Head of caudate nucleus (tissue), 42 donors: Measurements from ENCODE around the gene CDC25B.

Experiments used
- DNase-seq, 42 donors: peaks; one replicate each; pipeline versions ENCODE4 v3.0.0 to v3.0.0-alpha.2; 2020 to 2021; ENCODE audit warnings: mixed read lengths in 7 of 42
- intact Hi-C: fragments of 100-400 bp; cut with DNase I; formaldehyde crosslinking; loops from one replicate; pipeline ENCODE4 v1.15.0; 2022

Gene CDC25B

GRCh38 chr20:3795511-3796468, at the start of gene CDC25B:
Gene CDC25B (plus strand): TSS chr20:3796310. CDS start chr20:3796532, 222 bp downstream.
- intact Hi-C loops: loop anchor here (2.0 kb wide), 1 partner anchor 15 kb away; no protein-coding TSS in a partner anchor
- peak; percentile 93 to 98 (median 96) for DNase-seq

GRCh38 chr20:3747471-3747870, 48.6 kb upstream of the CDC25B start:
- no peak for DNase-seq
- intact Hi-C loops: no loop called here

- intact Hi-C loops: no loop called here
- no peak for DNase-seq
Measured at GRCh38 chr20:3748073-3748472, 48.0 kb upstream of the CDC25B start.

- DNase-seq: no peak
- intact Hi-C loops: no loop called here
Measured at GRCh38 chr20:3749087-3749688, 46.9 kb upstream of the CDC25B start.

GRCh38 chr20:3749689-3750531, 46.2 kb upstream of the CDC25B start:
- intact Hi-C loops: no loop called here
- peak in 40 of 42 donors; percentile 29 to 87 (median 68) for DNase-seq

GRCh38 chr20:3751305-3751674, 44.8 kb upstream of the CDC25B start:
- DNase-seq: no peak
- intact Hi-C loops: no loop called here

GRCh38 chr20:3751675-3752385, 44.3 kb upstream of the CDC25B start:
- peak in 26 of 42 donors; percentile 16 to 71 (median 39) for DNase-seq
- intact Hi-C loops: no loop called here

- intact Hi-C loops: no loop called here
- DNase-seq: peak in 1 of 42 donors; percentile 26
Measured at GRCh38 chr20:3752386-3752759, 43.7 kb upstream of the CDC25B start.

- intact Hi-C loops: no loop called here
- DNase-seq: peak; percentile 41 to 88 (median 72)
Measured at GRCh38 chr20:3753098-3753497, 43.0 kb upstream of the CDC25B start.

GRCh38 chr20:3753501-3754275, 42.4 kb upstream of the CDC25B start:
- peak in 17 of 42 donors; percentile 37 to 68 (median 52) for DNase-seq
- intact Hi-C loops: no loop called here

GRCh38 chr20:3754276-3754630, 41.9 kb upstream of the CDC25B start:
- intact Hi-C loops: no loop called here
- DNase-seq: peak in 23 of 42 donors; percentile 29 to 71 (median 53)

- no peak for DNase-seq
- intact Hi-C loops: no loop called here
Measured at GRCh38 chr20:3755269-3755668, 40.8 kb upstream of the CDC25B start.

- intact Hi-C loops: no loop called here
- peak in 2 of 42 donors; percentile 45 to 46 for DNase-seq
Measured at GRCh38 chr20:3755814-3756480, 40.2 kb upstream of the CDC25B start.

GRCh38 chr20:3757268-3757667, 38.8 kb upstream of the CDC25B start:
- intact Hi-C loops: no loop called here
- DNase-seq: no peak

GRCh38 chr20:3758566-3758965, 37.5 kb upstream of the CDC25B start:
- intact Hi-C loops: no loop called here
- DNase-seq: no peak

GRCh38 chr20:3759316-3759823, 36.7 kb upstream of the CDC25B start:
- intact Hi-C loops: no loop called here
- no peak for DNase-seq

- DNase-seq: no peak
- intact Hi-C loops: no loop called here
Measured at GRCh38 chr20:3759884-3760283, 36.2 kb upstream of the CDC25B start.
